Measurements from ENCODE around the gene PTGR2. TPM values are rescaled to one million over a fixed set of nuclear protein-coding genes. Genes with fewer than 3 reads are reported as not detected.

PTGR2 gene
- total RNA-seq, 1 experiment from 2014 or later = 12.0 TPM

- TF ChIP-seq, protein P1, sequence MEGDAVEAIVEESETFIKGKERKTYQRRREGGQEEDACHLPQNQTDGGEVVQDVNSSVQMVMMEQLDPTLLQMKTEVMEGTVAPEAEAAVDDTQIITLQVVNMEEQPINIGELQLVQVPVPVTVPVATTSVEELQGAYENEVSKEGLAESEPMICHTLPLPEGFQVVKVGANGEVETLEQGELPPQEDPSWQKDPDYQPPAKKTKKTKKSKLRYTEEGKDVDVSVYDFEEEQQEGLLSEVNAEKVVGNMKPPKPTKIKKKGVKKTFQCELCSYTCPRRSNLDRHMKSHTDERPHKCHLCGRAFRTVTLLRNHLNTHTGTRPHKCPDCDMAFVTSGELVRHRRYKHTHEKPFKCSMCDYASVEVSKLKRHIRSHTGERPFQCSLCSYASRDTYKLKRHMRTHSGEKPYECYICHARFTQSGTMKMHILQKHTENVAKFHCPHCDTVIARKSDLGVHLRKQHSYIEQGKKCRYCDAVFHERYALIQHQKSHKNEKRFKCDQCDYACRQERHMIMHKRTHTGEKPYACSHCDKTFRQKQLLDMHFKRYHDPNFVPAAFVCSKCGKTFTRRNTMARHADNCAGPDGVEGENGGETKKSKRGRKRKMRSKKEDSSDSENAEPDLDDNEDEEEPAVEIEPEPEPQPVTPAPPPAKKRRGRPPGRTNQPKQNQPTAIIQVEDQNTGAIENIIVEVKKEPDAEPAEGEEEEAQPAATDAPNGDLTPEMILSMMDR (IDR thresholded peaks at IDR 0.05; ENCODE audit: unreplicated experiment) = no peak
- Mint-ChIP-seq H3K4me3 (ENCODE audit: low read depth, unreplicated experiment) (no peak overlapping the region), H3K27me3 (ENCODE audit: unreplicated experiment) (no peaks in the 10 kb centered on the region), H3K4me1 (ENCODE audit: low read depth, unreplicated experiment) (no peaks in the 10 kb centered on the region), H3K36me3 (ENCODE audit: insufficient read depth, unreplicated experiment) (no peaks in the 10 kb centered on the region), H3K27ac (ENCODE audit: unreplicated experiment) (no peak overlapping the region), H3K9me3 (ENCODE audit: low read depth, unreplicated experiment) (no peaks in the 10 kb centered on the region)
- no TSS peak for BruUV-seq (replicated peaks)
- no peak for DNase-seq
- CTCF ChIA-PET = no interaction called here
- intact Hi-C loops (cut with micrococcal nuclease; ENCODE audit: unreplicated experiment) = no loop called here
These were observed 7.5 kb downstream of the PTGR2 start for GRCh38 chr14:73859145-73859544.

DNA sequence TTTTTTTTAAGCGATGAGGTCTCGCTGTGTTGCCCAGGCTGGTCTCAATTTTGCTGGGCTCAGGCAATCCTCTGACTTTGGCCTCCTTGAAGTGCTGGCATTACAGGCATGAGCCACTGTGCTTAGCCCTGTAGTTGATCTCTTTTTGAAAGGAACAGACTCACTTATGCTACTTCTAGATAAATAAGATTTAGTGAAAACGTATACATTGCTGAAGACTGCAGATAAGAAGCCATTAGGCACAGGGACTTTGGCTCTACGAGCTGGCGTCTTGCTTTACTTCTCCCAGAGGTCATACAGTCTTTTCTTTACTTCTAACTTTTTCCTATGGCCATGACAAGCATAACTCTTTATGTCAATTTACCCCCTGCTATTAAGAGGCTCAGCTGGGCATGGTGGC, 9.4 kb downstream of the PTGR2 start:
- H3K4me3 Mint-ChIP-seq (ENCODE audit: low read depth, unreplicated experiment) = no peak overlapping the region
- H3K36me3 Mint-ChIP-seq (ENCODE audit: insufficient read depth, unreplicated experiment) = no peaks in the 10 kb centered on the region
- BruUV-seq (replicated peaks) = no TSS peak
- intact Hi-C loops (cut with micrococcal nuclease; ENCODE audit: unreplicated experiment) = no loop called here
- no peaks in the 10 kb centered on the region for H3K4me1 Mint-ChIP-seq (ENCODE audit: low read depth, unreplicated experiment)
- DNase-seq = no peak
- no peaks in the 10 kb centered on the region for H3K9me3 Mint-ChIP-seq (ENCODE audit: low read depth, unreplicated experiment)
- TF ChIP-seq, protein P1 (IDR thresholded peaks at IDR 0.05; ENCODE audit: unreplicated experiment) = no peak
- H3K27ac Mint-ChIP-seq (ENCODE audit: unreplicated experiment) = no peak overlapping the region
- CTCF ChIA-PET = no interaction called here
- H3K27me3 Mint-ChIP-seq (ENCODE audit: unreplicated experiment) = no peaks in the 10 kb centered on the region

GRCh38 chr14:73862480-73862879, 10.8 kb downstream of the PTGR2 start:
- intact Hi-C loops (cut with micrococcal nuclease; ENCODE audit: unreplicated experiment) = no loop called here
- no peak for DNase-seq
- H3K4me3 Mint-ChIP-seq (ENCODE audit: low read depth, unreplicated experiment) = no peak overlapping the region
- BruUV-seq (replicated peaks) = no TSS peak
- no peaks in the 10 kb centered on the region for H3K4me1 Mint-ChIP-seq (ENCODE audit: low read depth, unreplicated experiment)
- no peaks in the 10 kb centered on the region for H3K27me3 Mint-ChIP-seq (ENCODE audit: unreplicated experiment)
- no peaks in the 10 kb centered on the region for H3K9me3 Mint-ChIP-seq (ENCODE audit: low read depth, unreplicated experiment)
- TF ChIP-seq, protein P1 (IDR thresholded peaks at IDR 0.05; ENCODE audit: unreplicated experiment) = no peak
- no peaks in the 10 kb centered on the region for H3K36me3 Mint-ChIP-seq (ENCODE audit: insufficient read depth, unreplicated experiment)
- no peak overlapping the region for H3K27ac Mint-ChIP-seq (ENCODE audit: unreplicated experiment)
- CTCF ChIA-PET = interaction anchor here (0.6 kb wide), 1 partner anchor 741 kb away, joined by 3 read pairs; no protein-coding TSS in a partner anchor

GRCh38 chr14:73863209-73863608, 11.6 kb downstream of the PTGR2 start:
- CTCF ChIA-PET = no interaction called here
- TF ChIP-seq, protein P1 (IDR thresholded peaks at IDR 0.05; ENCODE audit: unreplicated experiment) = no peak
- no peak for DNase-seq
- intact Hi-C loops (cut with micrococcal nuclease; ENCODE audit: unreplicated experiment) = no loop called here
- no peaks in the 10 kb centered on the region for H3K9me3 Mint-ChIP-seq (ENCODE audit: low read depth, unreplicated experiment)
- no peak overlapping the region for H3K27ac Mint-ChIP-seq (ENCODE audit: unreplicated experiment)
- H3K36me3 Mint-ChIP-seq (ENCODE audit: insufficient read depth, unreplicated experiment) = no peaks in the 10 kb centered on the region
- H3K27me3 Mint-ChIP-seq (ENCODE audit: unreplicated experiment) = no peaks in the 10 kb centered on the region
- BruUV-seq (replicated peaks) = no TSS peak
- H3K4me3 Mint-ChIP-seq (ENCODE audit: low read depth, unreplicated experiment) = no peak overlapping the region
- no peaks in the 10 kb centered on the region for H3K4me1 Mint-ChIP-seq (ENCODE audit: low read depth, unreplicated experiment)

All from Calu3 (cell line).